H9 (cell line): ENCODE data around the gene RCSD1. TPM values are rescaled to one million over a fixed set of nuclear protein-coding genes. Genes with fewer than 3 reads are reported as not detected.

Experiments
- DNase-seq: peaks from one replicate; pipeline ENCODE4 v3.0.0-alpha.2; 2017
- H2AFZ ChIP-seq: one replicate; pipeline ENCODE4 v1.6.1; 2013; ENCODE audit warnings: mild to moderate bottlenecking, low read length, control low read depth, moderate library complexity
- H2AK5ac ChIP-seq: 2 replicates; pipeline ENCODE4 v1.6.1; 2013; ENCODE audit warnings: low read length, control low read depth, mixed read lengths; ENCODE audit not compliant: insufficient read length
- H2BK120ac ChIP-seq: one replicate; pipeline ENCODE4 v1.6.1; 2013; ENCODE audit warnings: low read depth, mild to moderate bottlenecking, low read length, control low read depth, inconsistent platforms; ENCODE audit not compliant: poor library complexity, severe bottlenecking
- H2BK12ac ChIP-seq: 2 replicates; pipeline ENCODE4 v1.6.1; 2013; ENCODE audit warnings: low read length, control low read depth, mixed read lengths, low read depth; ENCODE audit not compliant: insufficient read length
- H2BK15ac ChIP-seq: 2 replicates; pipeline ENCODE4 v1.6.1; 2013; ENCODE audit warnings: low read depth, low read length, control low read depth
- H2BK20ac ChIP-seq: one replicate; pipeline ENCODE4 v1.6.1; 2013; ENCODE audit warnings: low read depth, mild to moderate bottlenecking, low read length, control low read depth, inconsistent platforms; ENCODE audit not compliant: poor library complexity, severe bottlenecking
- H2BK5ac ChIP-seq: 2 replicates; pipeline ENCODE4 v1.6.1; 2013; ENCODE audit warnings: low read length, control low read depth, mixed read lengths; ENCODE audit not compliant: insufficient read length
- H3K14ac ChIP-seq: 2 replicates; pipeline ENCODE4 v1.6.1; 2013; ENCODE audit warnings: low read length, control low read depth; ENCODE audit not compliant: insufficient read depth
- H3K18ac ChIP-seq: 2 replicates; pipeline ENCODE4 v1.6.1; 2013; ENCODE audit warnings: low read depth, mild to moderate bottlenecking, mixed read lengths, low read length, control low read depth; ENCODE audit not compliant: insufficient read length
- H3K23ac ChIP-seq: 2 replicates; pipeline ENCODE4 v1.6.1; 2013; ENCODE audit warnings: low read length, control low read depth, mixed read lengths, low read depth; ENCODE audit not compliant: insufficient read length
- H3K23me2 ChIP-seq: 2 replicates; pipeline ENCODE4 v1.6.1; 2013; ENCODE audit warnings: low read depth, mild to moderate bottlenecking, mixed read lengths, low read length, control low read depth; ENCODE audit not compliant: insufficient read length, poor library complexity, severe bottlenecking
- H3K27ac ChIP-seq: 2 replicates; pipeline ENCODE4 v1.5.1; 2013; ENCODE audit warnings: low read length, control low read depth, mixed read lengths, low read depth; ENCODE audit not compliant: insufficient read length
- H3K27me3 ChIP-seq: 2 replicates; pipeline ENCODE4 v1.6.1; 2013; ENCODE audit warnings: low read length, control low read depth, inconsistent platforms; ENCODE audit not compliant: insufficient read depth
- H3K4ac ChIP-seq: 2 replicates; pipeline ENCODE4 v1.6.1; 2013; ENCODE audit warnings: low read depth, mild to moderate bottlenecking, control low read depth, inconsistent platforms, low read length, moderate library complexity
- H3K4me1 ChIP-seq: 2 replicates; pipeline ENCODE4 v1.6.1; 2013; ENCODE audit warnings: low read length, control low read depth, inconsistent platforms; ENCODE audit not compliant: insufficient read depth
- H3K4me2 ChIP-seq: 2 replicates; pipeline ENCODE4 v1.6.1; 2013; ENCODE audit warnings: low read length, control low read depth, mixed read lengths; ENCODE audit not compliant: insufficient read length, insufficient read depth
- H3K56ac ChIP-seq: 2 replicates; pipeline ENCODE4 v1.6.1; 2013; ENCODE audit warnings: low read depth, mild to moderate bottlenecking, mixed read lengths, low read length, control low read depth; ENCODE audit not compliant: insufficient read length
- H3K79me1 ChIP-seq: 2 replicates; pipeline ENCODE4 v1.6.1; 2013; ENCODE audit warnings: low read depth, mild to moderate bottlenecking, moderate library complexity, low read length, control low read depth, inconsistent platforms; ENCODE audit not compliant: insufficient read depth, poor library complexity, severe bottlenecking
- H3K79me2 ChIP-seq: 2 replicates; pipeline ENCODE4 v1.6.1; 2013; ENCODE audit warnings: low read length, control low read depth, inconsistent platforms; ENCODE audit not compliant: insufficient read depth
- H3K9ac ChIP-seq: 2 replicates; pipeline ENCODE4 v1.6.1; 2013; ENCODE audit warnings: low read length, control low read depth, mixed read lengths; ENCODE audit not compliant: insufficient read length; ENCODE audit errors: extremely low read depth
- H3K9me3 ChIP-seq: one replicate; pipeline ENCODE4 v1.6.1; 2013; ENCODE audit warnings: low read depth, low read length, inconsistent platforms; ENCODE audit not compliant: control insufficient read depth
- H3T11ph ChIP-seq: one replicate; pipeline ENCODE4 v1.6.1; 2013; ENCODE audit warnings: mild to moderate bottlenecking, low read length, control low read depth, inconsistent platforms
- H4K20me1 ChIP-seq: one replicate; pipeline ENCODE4 v1.6.1; 2013; ENCODE audit not compliant: control insufficient read depth, insufficient read length, insufficient read depth
- H4K5ac ChIP-seq: 2 replicates; pipeline ENCODE4 v1.6.1; 2013; ENCODE audit warnings: low read depth, mild to moderate bottlenecking, mixed read lengths, low read length, control low read depth; ENCODE audit not compliant: insufficient read length
- H4K8ac ChIP-seq: replicated peaks from 2 replicates; pipeline ENCODE4 v1.6.1; 2013; ENCODE audit warnings: low read length, control low read depth, mixed read lengths, low read depth; ENCODE audit not compliant: insufficient read length
- H4K91ac ChIP-seq: 2 replicates; pipeline ENCODE4 v1.6.1; 2013; ENCODE audit warnings: low read depth, mild to moderate bottlenecking, moderate library complexity, mixed read lengths, low read length, control low read depth; ENCODE audit not compliant: insufficient read length
- H3K27ac Mint-ChIP-seq, 3 experiments: 2 replicates in 2 of 3; 3 replicates in 1 of 3; pipeline ENCODE4 v1.8.0; 2020 to 2021; ENCODE audit warnings: mixed read lengths in 3 of 3, mild to moderate bottlenecking in 1 of 3, moderate library complexity in 1 of 3
- H3K27me3 Mint-ChIP-seq: 2 replicates; pipeline ENCODE4 v1.8.0; 2021; ENCODE audit warnings: low read depth, mild to moderate bottlenecking, moderate library complexity, mixed read lengths
- H3K36me3 Mint-ChIP-seq, 3 experiments: 2 replicates in 2 of 3; 3 replicates in 1 of 3; pipeline ENCODE4 v1.8.0; 2020 to 2021; ENCODE audit warnings: low read depth in 3 of 3, mixed read lengths in 3 of 3; ENCODE audit not compliant: insufficient read depth in 1 of 3
- H3K4me1 Mint-ChIP-seq, 2 experiments: 2 replicates each; pipeline ENCODE4 v1.8.0; 2020; ENCODE audit warnings: mixed read lengths in 2 of 2
- H3K4me3 Mint-ChIP-seq, 2 experiments: 2 replicates in 1 of 2; 3 replicates in 1 of 2; pipeline ENCODE4 v1.8.0; 2020 to 2021; ENCODE audit warnings: mild to moderate bottlenecking in 2 of 2, mixed read lengths in 2 of 2, moderate library complexity in 1 of 2
- H3K9me3 Mint-ChIP-seq, 2 experiments: 2 replicates in 1 of 2; 3 replicates in 1 of 2; pipeline ENCODE4 v1.8.0; 2020; ENCODE audit warnings: mild to moderate bottlenecking in 2 of 2, mixed read lengths in 2 of 2, moderate library complexity in 1 of 2
- CTCF ChIP-seq: fragments of 200-600 bp; sonication (generic); conservative IDR thresholded peaks from 3 replicates; pipeline ENCODE4 v1.8.0; 2021; ENCODE audit warnings: antibody characterized with exemption, mild to moderate bottlenecking
- WGBS: extraction: QIAGEN DNeasy Blood & Tissue Kit; methylation state at CpG from one replicate; pipeline ENCODE4 v1.1.7; 2013; ENCODE audit warnings: missing lambda C conversion rate, low lambda C conversion rate, mixed read lengths; ENCODE audit not compliant: insufficient read length; ENCODE audit errors: extremely low coverage; 5-methylcytosine and 5-hydroxymethylcytosine counted together
- total RNA-seq: library from RNA; stranded (reverse); gene quantifications from 2 replicates; pipeline ENCODE4 v1.2.1, GENCODE V29; 2021

The RCSD1 gene
- total RNA-seq, 1 experiment from 2014 or later: 0.13 TPM

GRCh38 chr1:167747988-167748387 is 118.0 kb downstream of the RCSD1 start:
- Histone ChIP-seq H2BK5ac (no peak overlapping the region), H3K27ac (no peak overlapping the region), H3T11ph (no peak overlapping the region), H3K79me2 (peaks cover 4% of the 10 kb centered on the region; the same call in 1 of the 2 replicates), H3K4ac (no peak overlapping the region), H4K5ac (no peak overlapping the region), H3K56ac (no peak overlapping the region), H3K79me1 (peaks cover 6% of the 10 kb centered on the region), H2AFZ (no peak overlapping the region), H3K9me3 (no peaks in the 10 kb centered on the region), H2BK120ac (no peak overlapping the region), H3K27me3 (no peaks in the 10 kb centered on the region), H2BK15ac (no peak overlapping the region), H4K20me1 (no peaks in the 10 kb centered on the region), H3K18ac (no peak overlapping the region), H3K14ac (no peak overlapping the region), H2BK12ac (no peak overlapping the region), H4K8ac (no peak overlapping the region), H3K9ac (no peak overlapping the region), H4K91ac (no peak overlapping the region), H2AK5ac (no peak overlapping the region), H3K4me1 (no peaks in the 10 kb centered on the region; the same call in 1 of the 2 replicates), H3K23me2 (no peaks in the 10 kb centered on the region), H2BK20ac (no peak overlapping the region), H3K4me2 (no peak overlapping the region), H3K23ac (no peak overlapping the region)
- Mint-ChIP-seq H3K36me3 (no peaks in the 10 kb centered on the region), H3K9me3 (no peaks in the 10 kb centered on the region), H3K27ac (no peak overlapping the region), H3K27me3 (no peaks in the 10 kb centered on the region), H3K4me1 (peaks cover 16 to 21% of the 10 kb centered on the region in 2 experiments), H3K4me3 (no peak overlapping the region)
- TF ChIP-seq CTCF: no peak
- DNase-seq: no peak
- WGBS: no CpG with 5 or more reads among the region's 1 CpG
